ENCODE data around the gene CDH22.

The CDH22 gene

GRCh38 chr20:46267108-46268105, 40.9 kb downstream of the CDH22 start:
- no peak for TF ChIP-seq ZNF274 (IDR thresholded peaks at IDR 0.05; ENCODE audit: low read depth, low read length)
- H3K4me3 ChIP-seq (ENCODE audit: low read length) = no peak overlapping the region

GRCh38 chr20:46265539-46265938, 42.8 kb downstream of the CDH22 start:
- no peak overlapping the region for H3K4me3 ChIP-seq (ENCODE audit: low read length)
- no peak for TF ChIP-seq ZNF274 (IDR thresholded peaks at IDR 0.05; ENCODE audit: low read depth, low read length)

GRCh38 chr20:46264391-46265266, 43.7 kb downstream of the CDH22 start:
- H3K4me3 ChIP-seq (ENCODE audit: low read length) = no peak overlapping the region
- TF ChIP-seq ZNF274 (IDR thresholded peaks at IDR 0.05; ENCODE audit: low read depth, low read length) = no peak

DNA sequence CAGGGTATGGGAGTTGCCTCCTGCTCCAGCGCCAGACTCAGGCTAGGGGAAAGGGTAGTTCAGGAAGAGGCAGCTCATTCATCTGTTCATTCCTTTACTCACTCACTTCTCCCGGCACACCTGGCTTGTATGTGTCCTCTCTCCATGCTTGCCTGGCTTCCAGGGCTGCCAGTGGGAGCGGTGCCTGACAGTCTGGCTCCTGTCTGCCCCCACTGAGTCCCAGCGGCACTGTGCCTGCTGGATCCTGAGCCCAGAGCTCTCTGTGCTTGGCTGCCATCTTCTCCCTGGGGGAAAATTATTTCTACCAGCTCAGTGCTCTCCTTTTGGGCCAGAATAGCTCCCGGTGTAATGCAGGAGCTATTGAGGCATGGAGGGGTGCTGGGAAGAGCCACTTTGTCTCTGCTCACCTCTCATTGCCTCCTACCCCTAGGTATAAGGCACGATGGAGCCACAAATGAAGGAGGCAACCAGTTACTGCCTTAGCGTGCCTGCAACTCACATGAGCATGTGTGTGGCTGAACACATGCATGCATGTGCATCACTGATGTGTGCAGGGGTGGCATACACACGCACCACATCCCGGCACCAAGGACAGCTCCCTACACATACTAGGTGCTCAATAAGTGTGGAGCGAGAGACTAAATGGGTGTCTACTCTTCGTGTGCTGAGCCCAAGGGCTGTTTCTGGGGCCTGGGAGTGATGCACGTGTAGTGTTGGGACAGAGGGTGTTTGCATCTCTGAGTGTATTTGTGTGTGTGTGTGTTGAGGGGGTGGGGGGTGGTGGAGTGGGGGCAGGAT, 46.6 kb downstream of the CDH22 start:
- H3K4me3 ChIP-seq (ENCODE audit: low read length) = no peak overlapping the region
- no peak for TF ChIP-seq ZNF274 (IDR thresholded peaks at IDR 0.05; ENCODE audit: low read depth, low read length)

DNA sequence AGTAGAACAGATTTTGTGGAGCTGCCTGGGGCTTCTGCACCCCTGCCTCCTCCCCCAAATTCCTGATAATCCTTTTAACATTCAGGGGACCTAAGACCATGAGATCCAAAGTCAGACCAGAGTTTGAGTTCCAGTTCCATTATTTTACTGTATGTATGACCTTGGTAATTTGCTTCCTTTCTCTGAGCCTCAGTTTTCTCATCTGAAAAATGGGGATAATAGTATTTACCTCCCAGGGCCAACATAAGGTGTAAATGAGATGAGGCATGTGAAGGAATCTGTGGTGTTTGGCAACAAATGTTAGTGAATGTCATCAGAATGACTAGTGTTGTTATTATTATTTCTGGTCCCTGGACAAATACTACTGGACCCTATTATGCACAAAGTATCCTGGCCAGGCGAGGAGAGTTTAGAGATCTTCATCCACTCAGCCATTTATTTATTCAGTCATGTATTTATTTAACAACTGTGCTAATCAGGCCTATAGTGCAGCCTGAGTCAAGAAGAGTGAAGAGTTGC, 47.3 kb downstream of the CDH22 start:
- no peak overlapping the region for H3K4me3 ChIP-seq (ENCODE audit: low read length)
- no peak for TF ChIP-seq ZNF274 (IDR thresholded peaks at IDR 0.05; ENCODE audit: low read depth, low read length)

GRCh38 chr20:46260480-46260879, 47.8 kb downstream of the CDH22 start:
- no peak overlapping the region for H3K4me3 ChIP-seq (ENCODE audit: low read length)
- no peak for TF ChIP-seq ZNF274 (IDR thresholded peaks at IDR 0.05; ENCODE audit: low read depth, low read length)

DNA sequence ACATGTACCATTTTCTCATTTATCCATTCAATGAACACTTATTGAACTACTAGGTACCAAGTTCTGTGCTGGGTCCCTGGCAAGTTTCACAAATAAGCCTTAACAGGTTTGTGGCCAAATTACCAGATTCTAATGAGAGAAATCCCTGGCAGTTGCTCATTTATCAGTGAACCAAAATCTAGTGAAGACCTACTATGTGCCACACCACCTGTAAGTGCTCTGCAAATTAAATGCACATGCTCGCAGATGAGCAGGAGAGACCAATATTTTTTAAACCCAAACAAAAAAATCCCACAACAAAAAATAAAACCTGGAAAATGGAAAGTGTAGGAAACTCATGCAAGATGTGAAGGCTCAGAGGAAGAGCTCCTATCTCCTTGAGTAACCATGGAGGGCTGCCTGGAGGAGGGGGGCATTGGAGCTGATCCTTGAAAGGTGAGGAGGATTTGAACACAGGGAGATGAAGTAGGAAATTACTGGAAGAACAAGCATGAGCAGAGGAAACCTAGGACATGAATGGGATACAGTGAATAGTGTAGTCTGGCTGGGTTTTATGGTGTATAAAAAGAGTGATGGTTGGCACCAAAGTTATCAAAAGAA, 48.9 kb downstream of the CDH22 start:
- no peak overlapping the region for H3K4me3 ChIP-seq (ENCODE audit: low read length)
- no peak for TF ChIP-seq ZNF274 (IDR thresholded peaks at IDR 0.05; ENCODE audit: low read depth, low read length)

DNA sequence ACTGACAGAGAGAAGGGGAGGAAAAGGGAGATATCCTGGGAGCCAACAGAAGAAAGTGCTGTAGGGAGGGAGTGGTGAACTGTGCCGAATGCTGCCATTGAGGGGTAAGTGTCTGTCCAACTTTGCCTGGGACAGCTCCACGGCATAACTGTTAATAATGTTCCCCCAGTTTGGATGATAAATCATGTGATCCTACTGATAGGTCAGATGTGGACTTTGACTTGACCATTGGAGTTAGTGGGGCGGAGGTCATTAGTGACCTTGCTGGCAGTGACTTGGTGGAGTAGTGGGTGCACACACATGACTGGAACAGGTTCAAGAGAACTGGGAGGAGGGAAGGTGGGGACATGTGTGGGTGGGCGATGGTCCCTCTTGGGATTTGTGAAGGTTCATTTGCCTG, 50.4 kb downstream of the CDH22 start:
- no peak for TF ChIP-seq ZNF274 (IDR thresholded peaks at IDR 0.05; ENCODE audit: low read depth, low read length)
- H3K4me3 ChIP-seq (ENCODE audit: low read length) = no peak overlapping the region

DNA sequence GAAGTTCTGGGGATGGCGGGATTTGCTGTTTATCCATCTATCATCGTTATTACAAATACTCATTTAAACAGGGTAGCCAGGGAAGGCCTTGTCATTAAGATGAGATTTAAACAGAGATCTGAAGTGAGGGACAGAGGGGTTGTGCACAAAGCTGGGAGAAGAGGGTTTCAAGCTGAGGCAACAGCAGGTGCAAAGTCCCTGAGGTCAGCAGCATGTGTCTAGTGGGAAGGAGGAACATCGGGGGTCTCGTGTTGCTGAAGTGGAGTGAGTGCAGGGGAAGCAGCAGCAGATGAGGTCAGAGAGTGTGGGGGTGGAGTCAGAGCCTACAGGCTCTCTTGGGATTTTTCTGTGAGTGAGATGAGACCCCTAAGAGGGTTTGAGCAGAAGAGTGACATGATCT, 52.0 kb downstream of the CDH22 start:
- TF ChIP-seq ZNF274 (IDR thresholded peaks at IDR 0.05; ENCODE audit: low read depth, low read length) = no peak
- H3K4me3 ChIP-seq (ENCODE audit: low read length) = no peak overlapping the region

DNA sequence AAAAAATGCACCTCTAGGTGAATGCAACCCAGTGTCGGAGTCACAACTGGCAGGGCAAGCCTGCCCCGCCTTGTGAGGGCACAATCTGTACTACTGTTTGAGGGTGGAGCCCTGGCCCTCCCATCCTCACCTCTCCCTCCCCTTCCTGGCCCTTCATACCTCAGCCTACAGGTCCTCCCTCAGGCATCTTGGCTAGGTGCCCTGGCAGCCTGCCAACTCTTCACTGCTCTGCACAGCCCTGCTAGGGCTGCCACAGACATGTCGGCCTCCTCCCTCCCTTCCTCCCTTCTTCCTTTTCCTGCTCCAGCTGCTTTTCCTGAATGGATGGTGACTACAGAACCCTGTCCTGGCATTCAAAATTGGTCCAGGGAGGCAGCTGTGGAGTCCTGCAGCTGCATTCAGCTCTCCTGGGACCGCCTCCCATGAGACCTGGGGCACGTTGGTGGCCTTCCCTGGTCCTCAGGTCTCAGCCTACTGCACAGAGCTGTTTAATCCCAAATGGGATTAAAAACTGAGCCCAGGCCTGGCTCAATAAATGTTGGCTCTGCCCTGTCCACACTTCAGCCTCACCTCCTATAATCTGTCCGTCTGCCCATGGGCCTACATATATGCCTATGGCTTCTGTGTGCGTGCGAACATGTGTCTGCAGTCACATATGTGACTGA, 52.7 kb downstream of the CDH22 start:
- H3K4me3 ChIP-seq (ENCODE audit: low read length) = no peak overlapping the region
- TF ChIP-seq ZNF274 (IDR thresholded peaks at IDR 0.05; ENCODE audit: low read depth, low read length) = no peak

DNA sequence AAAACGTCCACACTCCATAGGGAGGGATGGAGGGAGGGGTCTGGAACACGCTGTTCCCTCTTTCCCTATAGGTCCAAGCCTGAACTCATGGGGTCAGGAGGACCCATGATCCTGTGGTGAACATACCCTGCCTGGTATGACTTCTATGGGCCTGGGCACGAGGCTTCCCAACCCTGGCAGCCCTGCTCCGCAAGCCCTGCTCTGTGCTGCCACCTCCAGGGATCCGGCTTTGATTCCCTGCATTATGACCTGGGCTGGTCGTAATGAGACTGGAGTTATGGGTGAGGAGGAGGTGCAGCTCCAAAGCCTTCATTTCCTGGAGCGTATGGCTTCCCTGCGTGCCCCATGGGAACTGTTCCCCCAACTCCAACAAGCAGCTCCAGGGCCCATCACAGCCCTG, 54.9 kb downstream of the CDH22 start:
- TF ChIP-seq ZNF274 (IDR thresholded peaks at IDR 0.05; ENCODE audit: low read depth, low read length) = no peak
- no peak overlapping the region for H3K4me3 ChIP-seq (ENCODE audit: low read length)

DNA sequence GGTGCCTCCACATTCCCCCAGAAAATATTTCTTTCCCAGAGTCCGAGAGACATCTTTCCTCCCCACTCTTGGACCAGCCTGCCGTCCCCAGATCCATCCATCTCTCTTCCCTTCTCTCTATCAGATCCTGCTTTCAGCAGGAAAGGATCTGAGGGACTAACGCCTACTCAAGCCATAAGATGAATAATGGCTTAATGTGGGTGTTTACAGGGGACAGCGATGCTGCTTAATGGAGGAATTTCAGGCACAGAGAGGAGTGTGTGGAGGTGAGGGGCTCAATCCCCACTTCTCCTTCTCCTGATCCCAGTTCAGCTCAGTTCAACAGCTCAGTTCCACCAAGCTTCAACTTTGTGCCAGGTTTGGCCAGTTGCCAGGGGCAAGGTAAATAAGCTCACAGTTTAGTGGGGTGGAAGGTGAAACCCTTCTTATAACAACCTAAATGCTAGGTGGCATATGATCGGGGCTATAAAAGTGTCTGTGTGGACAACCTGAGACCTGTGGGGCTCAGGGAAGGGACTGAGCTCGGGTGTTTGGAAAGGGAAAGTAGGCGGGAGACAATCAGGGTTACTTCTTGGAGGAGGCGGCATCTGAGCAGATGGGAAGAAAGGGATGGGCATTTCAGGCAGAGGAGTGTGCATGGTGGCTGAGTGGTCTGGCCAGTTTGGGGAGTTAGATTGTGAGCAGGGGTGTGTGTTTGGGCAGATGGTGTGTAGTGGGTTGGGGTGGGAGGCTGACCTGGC, 55.8 kb downstream of the CDH22 start:
- no peak overlapping the region for H3K4me3 ChIP-seq (ENCODE audit: low read length)
- TF ChIP-seq ZNF274 (IDR thresholded peaks at IDR 0.05; ENCODE audit: low read depth, low read length) = no peak
